ENCODE data around the gene PML.
A peak's percentile ranks its signal among the peaks of the same experiment; 100 is the strongest.

PML gene, protein sequence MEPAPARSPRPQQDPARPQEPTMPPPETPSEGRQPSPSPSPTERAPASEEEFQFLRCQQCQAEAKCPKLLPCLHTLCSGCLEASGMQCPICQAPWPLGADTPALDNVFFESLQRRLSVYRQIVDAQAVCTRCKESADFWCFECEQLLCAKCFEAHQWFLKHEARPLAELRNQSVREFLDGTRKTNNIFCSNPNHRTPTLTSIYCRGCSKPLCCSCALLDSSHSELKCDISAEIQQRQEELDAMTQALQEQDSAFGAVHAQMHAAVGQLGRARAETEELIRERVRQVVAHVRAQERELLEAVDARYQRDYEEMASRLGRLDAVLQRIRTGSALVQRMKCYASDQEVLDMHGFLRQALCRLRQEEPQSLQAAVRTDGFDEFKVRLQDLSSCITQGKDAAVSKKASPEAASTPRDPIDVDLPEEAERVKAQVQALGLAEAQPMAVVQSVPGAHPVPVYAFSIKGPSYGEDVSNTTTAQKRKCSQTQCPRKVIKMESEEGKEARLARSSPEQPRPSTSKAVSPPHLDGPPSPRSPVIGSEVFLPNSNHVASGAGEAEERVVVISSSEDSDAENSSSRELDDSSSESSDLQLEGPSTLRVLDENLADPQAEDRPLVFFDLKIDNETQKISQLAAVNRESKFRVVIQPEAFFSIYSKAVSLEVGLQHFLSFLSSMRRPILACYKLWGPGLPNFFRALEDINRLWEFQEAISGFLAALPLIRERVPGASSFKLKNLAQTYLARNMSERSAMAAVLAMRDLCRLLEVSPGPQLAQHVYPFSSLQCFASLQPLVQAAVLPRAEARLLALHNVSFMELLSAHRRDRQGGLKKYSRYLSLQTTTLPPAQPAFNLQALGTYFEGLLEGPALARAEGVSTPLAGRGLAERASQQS

GRCh38 chr15:73994413-73994883, at the start of gene PML:
TSS of gene PML (plus strand) at chr15:73994716. CDS start at chr15:73994813, 97 bp downstream.
- DNase-seq (ENCODE audit: low read depth in 3 of 3): peak; percentile 87 to 95 (median 92)

DNA sequence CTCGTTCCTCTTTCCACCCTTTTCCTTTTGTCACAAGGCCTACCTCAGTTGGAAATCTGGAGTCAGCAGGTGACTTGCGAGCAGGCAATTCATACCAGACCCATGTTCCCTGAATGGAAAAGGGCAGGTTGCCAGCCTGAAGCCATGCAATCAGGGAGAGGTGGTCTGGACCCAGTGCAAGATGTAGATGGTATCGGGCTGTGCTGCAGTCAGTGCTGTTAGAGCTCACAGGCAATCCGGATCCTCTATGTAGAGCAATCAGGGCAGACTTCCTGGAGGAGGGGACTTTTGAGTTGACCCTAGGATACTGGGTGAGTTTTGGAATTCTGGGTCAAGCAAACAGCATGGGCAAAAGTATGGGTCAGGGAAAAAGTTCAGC, 49.4 kb upstream of the PML start:
- DNase-seq (ENCODE audit: low read depth in 3 of 3): no peak

GRCh38 chr15:73946046-73946721, 48.3 kb upstream of the PML start:
- no peak for DNase-seq (ENCODE audit: low read depth in 3 of 3)

DNA sequence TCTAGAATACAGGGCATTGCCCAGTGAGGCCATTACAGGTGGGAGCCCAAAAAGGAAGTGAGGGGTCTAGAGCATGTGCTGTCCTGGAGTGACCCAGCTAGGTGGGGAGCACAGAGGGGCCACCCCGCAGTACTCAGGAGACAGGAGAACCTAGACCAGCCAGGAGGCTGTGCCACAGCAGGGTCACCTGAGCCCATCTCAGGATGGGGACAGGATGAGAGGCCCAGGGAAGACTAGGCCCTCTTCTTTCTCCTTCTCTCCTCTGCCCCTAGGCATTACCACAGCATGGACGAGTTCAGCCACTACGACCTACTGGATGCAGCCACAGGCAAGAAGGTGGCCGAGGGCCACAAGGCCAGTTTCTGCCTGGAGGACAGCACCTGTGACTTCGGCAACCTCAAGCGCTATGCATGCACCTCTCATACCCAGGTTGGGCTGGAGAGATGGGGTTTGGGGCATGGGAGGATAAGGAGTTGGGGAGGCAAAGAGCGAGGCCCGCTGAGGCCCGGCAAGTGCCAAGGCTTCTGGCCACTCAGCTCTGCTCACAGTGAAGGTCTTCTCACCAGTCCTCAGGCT, 47.6 kb upstream of the PML start:
- DNase-seq (ENCODE audit: low read depth in 3 of 3): no peak

DNA sequence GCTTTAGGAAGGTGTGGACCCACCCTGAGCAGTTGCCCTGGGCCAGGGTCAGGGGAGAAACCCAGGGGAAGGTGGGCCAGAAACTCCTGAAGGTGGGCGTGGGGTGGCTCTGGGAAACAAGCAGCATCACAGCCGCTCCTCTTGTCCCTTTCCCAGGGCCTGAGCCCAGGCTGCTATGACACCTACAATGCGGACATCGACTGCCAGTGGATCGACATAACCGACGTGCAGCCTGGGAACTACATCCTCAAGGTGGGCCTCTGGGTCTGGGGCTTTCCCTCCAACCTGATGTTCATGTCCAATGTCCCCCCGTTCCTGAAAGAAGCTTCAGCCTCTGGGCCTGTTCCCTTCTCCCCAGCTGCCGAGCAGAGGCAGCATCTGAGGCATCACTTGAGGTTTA, 46.9 kb upstream of the PML start:
- DNase-seq (ENCODE audit: low read depth in 3 of 3): no peak

DNA sequence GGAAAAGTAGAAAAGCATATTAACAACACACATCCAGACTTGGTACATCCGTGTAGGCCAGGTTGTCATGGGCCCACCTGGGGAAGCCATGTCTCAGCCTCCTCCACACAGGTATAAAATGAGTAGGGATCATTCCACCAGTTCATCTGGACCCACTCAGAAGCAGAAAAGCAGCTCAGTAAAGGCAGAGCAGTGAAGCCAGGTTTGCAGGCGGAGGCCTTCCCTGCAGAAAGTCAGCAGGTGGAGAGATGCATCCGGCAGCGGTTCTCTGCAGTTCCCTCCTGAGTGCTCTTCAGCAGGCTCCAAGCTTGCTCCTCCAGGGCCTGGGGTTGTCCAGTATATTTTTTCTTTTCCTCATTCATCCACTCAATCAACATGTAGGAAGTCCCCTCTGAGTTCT, 46.1 kb upstream of the PML start:
- no peak for DNase-seq (ENCODE audit: low read depth in 3 of 3)

DNA sequence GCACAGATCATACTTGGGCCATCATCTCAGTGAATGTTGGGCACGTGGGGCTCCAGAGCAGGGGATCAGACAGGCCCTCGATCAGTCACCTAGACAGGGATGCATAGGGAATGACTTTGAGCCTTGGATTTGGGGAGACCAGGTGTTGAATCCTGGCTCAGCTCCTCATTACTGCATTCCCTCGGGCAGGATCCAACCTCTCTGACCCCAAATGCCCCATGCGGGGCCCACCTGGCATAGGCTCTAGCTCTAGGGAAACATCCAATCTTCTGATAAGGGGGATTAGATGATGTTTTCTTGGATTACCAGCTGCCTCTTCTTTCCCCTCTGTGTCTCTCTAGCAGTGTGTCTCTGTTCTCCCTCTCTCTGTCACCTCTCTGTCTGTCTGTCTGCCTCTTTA, 45.5 kb upstream of the PML start:
- DNase-seq (ENCODE audit: low read depth in 3 of 3): no peak

DNA sequence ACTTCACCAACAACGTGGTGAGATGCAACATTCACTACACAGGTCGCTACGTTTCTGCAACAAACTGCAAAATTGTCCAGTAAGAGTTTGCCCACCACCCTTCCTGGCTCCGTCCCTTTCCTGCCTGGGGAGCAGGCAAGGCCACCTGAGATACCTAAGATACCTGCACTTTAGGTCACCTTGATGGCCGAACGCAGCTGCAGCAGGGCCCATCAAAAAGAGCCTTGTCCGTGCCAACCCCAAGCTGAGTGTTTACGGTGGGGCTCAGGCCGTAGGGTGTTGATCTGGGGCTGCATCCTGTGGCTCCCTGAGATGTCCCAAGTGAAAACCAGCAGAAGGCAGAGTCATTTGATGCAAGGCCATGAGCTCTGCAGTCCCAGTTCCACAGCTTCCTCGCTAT, 45.0 kb upstream of the PML start:
- no peak for DNase-seq (ENCODE audit: low read depth in 3 of 3)

DNA sequence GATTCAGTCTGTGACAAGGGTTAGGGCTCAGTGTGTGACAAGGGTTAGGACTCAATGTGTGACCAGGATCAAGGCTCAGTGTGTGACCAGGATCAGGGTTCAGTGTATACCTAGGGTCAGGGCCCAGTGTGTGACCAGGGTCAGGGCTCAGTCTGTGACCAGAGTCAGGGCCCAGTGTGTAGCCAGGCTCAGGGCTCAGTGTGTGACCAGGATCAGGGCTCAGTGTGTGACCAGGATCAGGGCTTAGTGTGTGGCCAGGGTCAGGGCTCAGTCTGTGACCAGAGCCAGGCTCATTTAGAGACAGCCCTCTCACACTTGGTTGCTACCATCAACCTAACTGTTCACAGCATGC, 44.1 kb upstream of the PML start:
- no peak for DNase-seq (ENCODE audit: low read depth in 3 of 3)

DNA sequence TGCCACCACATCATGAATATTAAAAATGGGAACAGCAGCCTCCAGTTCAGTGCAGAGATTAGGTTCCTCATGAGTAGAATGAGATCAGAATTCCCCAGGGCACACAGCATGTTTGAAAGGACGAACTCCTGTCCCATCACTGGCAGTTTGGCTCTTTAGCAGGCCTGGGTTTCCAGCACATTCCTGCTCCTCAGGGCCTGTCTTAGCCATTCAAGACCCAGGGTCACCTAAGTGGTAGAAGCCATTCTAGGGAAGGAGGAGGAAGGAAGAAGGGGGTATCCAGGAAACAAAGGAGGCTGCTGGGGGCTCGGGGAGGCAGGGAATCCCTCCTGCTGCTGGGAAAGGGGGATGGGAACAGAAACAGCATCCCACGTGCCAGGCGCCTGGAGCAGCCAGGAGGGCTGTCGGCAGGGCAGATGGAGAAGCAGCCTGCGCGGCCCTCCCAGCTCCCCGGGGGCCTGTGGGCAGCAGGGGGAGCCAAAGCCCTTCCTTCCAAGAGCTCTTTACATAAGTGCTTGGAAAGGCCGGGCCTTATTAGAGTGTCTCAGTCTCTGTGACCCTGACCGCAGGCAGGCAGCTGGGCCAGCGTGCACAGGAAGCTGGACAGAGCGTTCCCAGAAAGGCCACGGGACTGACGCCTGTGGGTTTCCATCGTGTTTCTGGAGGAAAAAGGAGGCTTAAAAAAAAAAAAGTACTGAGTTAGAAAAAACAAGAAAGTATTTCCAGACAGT, 43.5 kb upstream of the PML start:
- DNase-seq (ENCODE audit: low read depth in 3 of 3): peak; percentile 37 to 58 (median 44)

GRCh38 chr15:73951601-73952000, 42.9 kb upstream of the PML start:
- no peak for DNase-seq (ENCODE audit: low read depth in 3 of 3)

DNA sequence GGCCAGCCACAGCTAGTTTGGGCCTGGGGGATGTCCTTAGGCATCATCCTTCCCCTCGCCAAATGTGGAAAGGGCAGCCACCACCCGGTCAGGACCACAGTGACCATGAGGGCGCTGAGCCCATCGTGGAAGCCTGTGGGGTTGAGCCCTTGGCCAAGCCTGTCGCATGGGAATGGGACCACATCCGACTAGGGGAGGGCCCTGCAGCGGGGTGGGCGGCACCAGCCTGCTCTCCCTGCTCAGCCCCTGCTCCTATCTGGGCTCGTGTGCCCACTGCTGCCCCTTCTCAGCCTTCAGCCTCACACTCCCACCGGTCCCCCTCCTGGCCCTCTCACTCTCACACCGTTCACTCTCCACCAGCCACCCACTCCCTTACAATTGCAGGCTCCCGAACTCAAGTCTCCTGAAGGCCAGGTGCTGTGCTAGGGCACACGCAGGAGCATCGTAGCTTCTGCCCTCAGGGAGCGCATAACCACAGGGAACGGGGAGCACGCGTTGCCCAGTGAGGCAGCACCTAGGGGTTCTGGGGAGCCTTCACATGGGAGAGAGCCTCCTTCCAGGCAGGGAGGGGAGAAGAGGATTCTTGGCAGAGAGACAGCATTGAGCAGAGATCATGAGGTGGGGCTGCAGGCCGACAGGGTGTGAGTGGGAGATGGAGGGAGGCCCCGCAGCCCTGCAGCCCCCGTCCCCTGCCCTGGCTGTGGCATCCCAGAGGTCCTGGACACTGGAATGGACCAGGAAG, 42.2 kb upstream of the PML start:
- DNase-seq (ENCODE audit: low read depth in 3 of 3): no peak

- DNase-seq (ENCODE audit: low read depth in 3 of 3): no peak
These were observed 41.4 kb upstream of the PML start for GRCh38 chr15:73952913-73953750.

DNA sequence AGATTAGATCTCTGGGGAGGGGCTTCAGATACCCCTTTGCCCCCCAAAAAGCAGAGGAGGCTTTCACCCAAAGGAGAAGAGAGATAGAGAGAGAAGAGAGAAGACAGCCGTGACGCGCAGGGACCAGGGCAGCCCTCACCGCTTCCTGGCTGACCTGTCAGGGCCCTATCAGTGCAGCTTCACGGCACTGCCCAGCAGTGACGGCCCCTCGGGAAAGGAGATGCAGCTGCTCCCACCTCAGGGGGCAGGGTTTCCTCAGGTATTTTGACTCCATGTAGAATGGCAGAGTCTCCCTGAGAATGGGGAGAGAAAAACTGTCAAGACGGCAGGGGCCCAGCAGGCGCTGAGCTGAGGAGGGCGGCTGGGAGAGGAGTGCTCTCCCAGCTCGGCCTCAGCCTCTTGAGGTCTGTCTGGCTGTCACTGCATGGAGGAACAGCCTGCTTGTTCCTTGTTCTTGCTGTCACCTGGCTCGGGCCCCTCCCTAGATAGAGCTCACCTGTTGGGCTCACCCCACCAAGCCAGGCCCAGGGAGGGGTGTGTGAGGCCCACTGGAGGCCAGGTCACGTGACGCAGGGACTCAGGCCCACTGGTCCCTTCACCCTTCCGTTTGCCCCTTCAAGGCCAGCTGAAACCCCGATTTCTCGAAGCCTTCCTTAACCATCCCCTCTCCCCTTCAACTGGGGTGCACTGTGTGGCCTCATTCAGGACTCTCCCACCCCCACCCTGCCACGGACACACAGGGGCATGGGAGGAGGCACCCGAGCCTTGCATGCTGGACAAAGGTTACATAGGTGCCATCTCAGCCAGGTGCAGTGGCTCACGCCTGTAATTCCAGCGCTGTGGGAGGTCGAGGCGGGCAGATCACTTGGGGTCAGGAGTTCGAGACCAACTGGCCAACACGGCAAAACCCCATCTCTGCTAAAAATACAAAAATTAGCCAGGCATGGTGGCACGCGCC, 40.0 kb upstream of the PML start:
- DNase-seq (ENCODE audit: low read depth in 3 of 3): no peak

DNA sequence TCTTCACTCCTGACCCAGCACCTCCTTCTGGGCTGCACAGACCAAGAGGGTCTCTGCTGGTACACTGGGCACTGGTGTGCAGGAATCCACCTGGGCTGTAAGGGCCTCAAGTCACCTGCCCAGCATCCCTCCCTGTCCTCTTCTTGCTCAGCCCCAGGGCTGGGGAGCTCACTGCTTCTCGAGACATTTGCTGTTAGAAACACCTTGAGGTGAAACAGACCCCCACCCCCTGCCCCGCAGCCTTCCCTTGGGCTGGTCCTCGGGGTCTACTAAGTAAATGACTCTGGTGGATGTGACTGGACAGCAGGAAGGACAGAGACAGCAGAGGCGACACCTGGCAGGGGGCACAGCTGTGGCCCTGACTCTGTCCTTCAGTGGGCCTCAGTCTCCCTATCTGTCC, 39.2 kb upstream of the PML start:
- DNase-seq (ENCODE audit: low read depth in 3 of 3): no peak

DNA sequence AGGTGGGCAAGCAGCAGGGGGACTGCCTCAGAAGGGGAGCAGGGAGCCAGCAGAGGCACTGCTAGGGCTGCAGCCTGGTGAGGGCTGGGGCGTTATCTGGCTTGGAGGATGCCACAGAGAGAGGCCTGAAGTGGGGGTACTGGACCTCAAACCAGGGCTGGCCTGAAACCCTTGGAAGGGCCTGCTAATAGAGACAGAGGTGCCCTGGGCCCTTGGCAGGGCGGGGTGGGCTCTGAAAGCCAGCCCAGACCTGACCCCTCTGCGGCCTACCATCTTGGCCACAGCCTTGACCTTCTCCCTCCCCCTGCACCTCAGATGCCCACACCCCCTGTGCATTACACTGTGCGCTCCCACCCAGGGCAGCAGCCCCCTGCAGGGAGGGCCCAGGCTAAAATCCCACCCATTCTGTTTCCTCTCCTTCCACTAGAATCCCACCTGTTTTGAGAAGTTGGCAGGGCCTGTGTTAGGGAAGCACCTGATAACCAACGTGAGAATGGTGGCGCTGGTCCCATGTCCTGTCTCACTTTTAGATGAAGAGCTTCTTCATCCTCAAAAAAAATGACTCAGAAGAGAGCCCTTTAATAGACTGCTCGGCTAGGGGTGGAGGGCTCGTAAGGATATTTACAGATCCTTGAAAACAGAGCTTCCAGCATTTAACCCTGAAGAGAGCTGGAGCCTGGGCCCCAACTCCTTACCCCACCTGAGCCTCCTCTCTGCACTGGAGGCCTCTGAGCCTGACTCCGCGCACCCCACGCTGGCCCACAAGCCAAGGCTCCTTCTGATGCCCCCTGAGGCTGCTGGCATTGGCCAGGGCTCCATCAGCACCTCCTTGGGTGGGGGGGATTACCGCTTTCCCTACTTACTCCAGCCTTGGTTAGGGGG, 38.4 kb upstream of the PML start:
- no peak for DNase-seq (ENCODE audit: low read depth in 3 of 3)

GRCh38 chr15:73956743-73957135, 37.8 kb upstream of the PML start:
- DNase-seq (ENCODE audit: low read depth in 3 of 3): no peak

DNA sequence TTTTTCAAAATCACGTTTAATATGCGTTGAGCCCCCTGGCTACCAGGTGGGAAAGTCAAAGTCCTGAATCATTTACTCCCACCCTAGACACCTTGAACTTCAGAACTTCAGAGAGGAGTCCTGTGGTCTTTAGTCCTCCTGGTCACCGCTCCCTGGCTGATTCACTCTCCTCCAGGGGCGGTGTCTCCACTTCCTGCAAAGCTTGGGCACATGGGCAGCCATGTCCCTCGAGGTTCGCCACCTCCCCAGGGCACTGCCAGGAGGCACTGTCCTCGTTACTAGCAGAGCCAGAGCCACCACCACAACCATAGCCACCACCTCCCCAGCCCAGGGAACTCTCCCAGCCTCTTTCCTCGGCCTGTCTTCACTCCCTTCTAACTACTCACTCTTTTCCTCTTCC, 37.2 kb upstream of the PML start:
- no peak for DNase-seq (ENCODE audit: low read depth in 3 of 3)
